Astrocyte (in vitro differentiated cells and primary cell): ENCODE data around the gene OR6N1.

ENCODE experiments used
- EZH2 ChIP-seq: IDR thresholded peaks from 2 replicates; pipeline ENCODE4 v1.6.1; 2012; ENCODE audit warnings: mild to moderate bottlenecking, low read length, inconsistent platforms; ENCODE audit not compliant: insufficient read depth
- TF ChIP-seq, protein P1 (sequence below): IDR thresholded peaks from 2 replicates; pipeline ENCODE4 v1.5.1; 2011; ENCODE audit warnings: low read depth, mild to moderate bottlenecking, inconsistent platforms, low read length, moderate library complexity; ENCODE audit not compliant: insufficient read depth

GRCh38 chr1:158735848-158736247, 36.1 kb downstream of the OR6N1 start:
- TF ChIP-seq, protein P1, sequence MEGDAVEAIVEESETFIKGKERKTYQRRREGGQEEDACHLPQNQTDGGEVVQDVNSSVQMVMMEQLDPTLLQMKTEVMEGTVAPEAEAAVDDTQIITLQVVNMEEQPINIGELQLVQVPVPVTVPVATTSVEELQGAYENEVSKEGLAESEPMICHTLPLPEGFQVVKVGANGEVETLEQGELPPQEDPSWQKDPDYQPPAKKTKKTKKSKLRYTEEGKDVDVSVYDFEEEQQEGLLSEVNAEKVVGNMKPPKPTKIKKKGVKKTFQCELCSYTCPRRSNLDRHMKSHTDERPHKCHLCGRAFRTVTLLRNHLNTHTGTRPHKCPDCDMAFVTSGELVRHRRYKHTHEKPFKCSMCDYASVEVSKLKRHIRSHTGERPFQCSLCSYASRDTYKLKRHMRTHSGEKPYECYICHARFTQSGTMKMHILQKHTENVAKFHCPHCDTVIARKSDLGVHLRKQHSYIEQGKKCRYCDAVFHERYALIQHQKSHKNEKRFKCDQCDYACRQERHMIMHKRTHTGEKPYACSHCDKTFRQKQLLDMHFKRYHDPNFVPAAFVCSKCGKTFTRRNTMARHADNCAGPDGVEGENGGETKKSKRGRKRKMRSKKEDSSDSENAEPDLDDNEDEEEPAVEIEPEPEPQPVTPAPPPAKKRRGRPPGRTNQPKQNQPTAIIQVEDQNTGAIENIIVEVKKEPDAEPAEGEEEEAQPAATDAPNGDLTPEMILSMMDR: no peak
- TF ChIP-seq EZH2: no peak
